OCI-LY1 (cell line): Measurements from ENCODE around the gene AKR7A3.
"Not testable (repeated sequence)": the region's sequence is repeated elsewhere in the genome, so short reads cannot be mapped to it uniquely, and the experiment has no call there.

Source experiments
- H2AFZ ChIP-seq: fragments of 200-600 bp; sonication (generic), shearing (Covaris generic); 2 replicates; pipeline ENCODE4 v1.6.0; 2014; ENCODE audit warnings: antibody characterized with exemption, mild to moderate bottlenecking, low read length
- H3F3A ChIP-seq: fragments of 200-600 bp; sonication (generic), shearing (Covaris generic); 2 replicates; pipeline ENCODE4 v1.6.0; 2014; ENCODE audit warnings: mild to moderate bottlenecking, antibody characterized with exemption, low read length, moderate library complexity; ENCODE audit not compliant: insufficient read depth
- H3K27ac ChIP-seq: fragments of 200-600 bp; sonication (generic); 2 replicates; pipeline ENCODE4 v1.5.1; 2014; ENCODE audit warnings: low read length, mixed run types, mild to moderate bottlenecking, low read depth; ENCODE audit not compliant: poor library complexity, severe bottlenecking
- H3K27me3 ChIP-seq: fragments of 200-600 bp; sonication (generic); 2 replicates; pipeline ENCODE4 v1.6.0; 2014; ENCODE audit warnings: antibody characterized with exemption, mild to moderate bottlenecking, low read length, moderate library complexity; ENCODE audit not compliant: insufficient read depth
- H3K36me3 ChIP-seq: fragments of 200-600 bp; sonication (generic); 2 replicates; pipeline ENCODE4 v1.6.1; 2014; ENCODE audit warnings: mild to moderate bottlenecking, antibody characterized with exemption, low read length, moderate library complexity, mixed read lengths; ENCODE audit not compliant: insufficient read depth
- H3K4me1 ChIP-seq: fragments of 200-600 bp; sonication (generic); 2 replicates; pipeline ENCODE4 v1.5.1; 2014; ENCODE audit warnings: mild to moderate bottlenecking, low read length, moderate library complexity; ENCODE audit not compliant: insufficient read depth, severe bottlenecking
- H3K4me2 ChIP-seq: fragments of 200-600 bp; sonication (generic), shearing (Covaris generic); 2 replicates; pipeline ENCODE4 v1.6.1; 2014; ENCODE audit warnings: low read length
- H3K4me3 ChIP-seq: fragments of 200-600 bp; sonication (generic); 2 replicates; pipeline ENCODE4 v1.5.1; 2014; ENCODE audit warnings: low read length, low read depth, mild to moderate bottlenecking, mixed read lengths; ENCODE audit not compliant: poor library complexity, severe bottlenecking
- H3K79me2 ChIP-seq: fragments of 200-600 bp; shearing (Covaris generic); 2 replicates; pipeline ENCODE4 v1.6.1; 2016; ENCODE audit warnings: mixed run types, low read length, mixed read lengths; ENCODE audit not compliant: insufficient read depth
- H3K9ac ChIP-seq: fragments of 200-600 bp; sonication (generic), shearing (Covaris generic); 2 replicates; pipeline ENCODE4 v1.6.1; 2014; ENCODE audit warnings: mild to moderate bottlenecking, low read length, mixed read lengths
- H3K9me2 ChIP-seq: fragments of 200-600 bp; sonication (generic), shearing (Covaris generic); 2 replicates; pipeline ENCODE4 v1.6.1; 2014; ENCODE audit warnings: low read depth, mild to moderate bottlenecking, low read length, mixed read lengths
- H3K9me3 ChIP-seq: fragments of 200-600 bp; shearing (Covaris generic); 2 replicates; pipeline ENCODE4 v1.6.1; 2014; ENCODE audit warnings: low read length, mixed read lengths
- H4K20me1 ChIP-seq: fragments of 200-600 bp; sonication (generic), shearing (Covaris generic); 2 replicates; pipeline ENCODE4 v1.6.0; 2016; ENCODE audit warnings: mild to moderate bottlenecking, low read length; ENCODE audit not compliant: insufficient read depth
- EZH2 ChIP-seq: fragments of 200-600 bp; sonication (generic), shearing (Covaris generic); IDR thresholded peaks from 2 replicates; pipeline ENCODE4 v1.8.0; 2017; ENCODE audit warnings: borderline replicate concordance, mixed run types, mild to moderate bottlenecking, antibody characterized with exemption, low read length, moderate library complexity, mixed read lengths
- TF ChIP-seq, protein P1 (sequence below): fragments of 200-600 bp; sonication (generic), shearing (Covaris generic); IDR thresholded peaks from 2 replicates; pipeline ENCODE4 v1.5.1; 2017; ENCODE audit warnings: mild to moderate bottlenecking, antibody characterized with exemption, low read length, moderate library complexity, mixed read lengths

The AKR7A3 gene

DNA sequence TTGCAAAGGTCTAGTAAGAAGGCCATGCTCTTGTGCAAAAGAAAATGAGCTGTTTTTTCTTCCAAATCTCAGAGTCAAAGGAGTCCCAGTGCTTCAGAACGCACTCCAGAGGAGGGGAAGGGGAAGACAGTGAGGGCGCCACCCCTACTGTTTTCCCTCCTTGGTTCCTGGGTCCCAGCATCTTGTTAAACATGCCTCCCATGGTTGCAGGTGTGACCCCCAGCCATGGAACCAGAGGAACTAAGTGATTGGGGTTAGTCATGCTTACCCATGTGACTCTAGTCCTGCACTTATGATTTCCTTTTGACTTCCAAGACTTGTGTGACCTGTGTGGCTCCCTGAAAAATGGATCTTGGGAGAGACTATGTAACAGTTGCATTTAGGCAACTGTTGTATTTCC is 6.1 kb upstream of the AKR7A3 start:
- Histone ChIP-seq H4K20me1 (no peaks in the 10 kb centered on the region), H3K27ac (no peak overlapping the region), H3K9ac (no peak overlapping the region), H3K4me2 (no peak overlapping the region), H3K36me3 (no peaks in the 10 kb centered on the region; the same call in 1 of the 2 replicates), H3K4me3 (no peak overlapping the region), H3K79me2 (no peaks in the 10 kb centered on the region), H3K9me3 (peaks cover 11% of the 10 kb centered on the region), H3K27me3 (no peaks in the 10 kb centered on the region), H3K9me2 (no peaks in the 10 kb centered on the region), H2AFZ (no peak overlapping the region), H3F3A (no peaks in the 10 kb centered on the region), H3K4me1 (no peaks in the 10 kb centered on the region)
- TF ChIP-seq, protein P1, sequence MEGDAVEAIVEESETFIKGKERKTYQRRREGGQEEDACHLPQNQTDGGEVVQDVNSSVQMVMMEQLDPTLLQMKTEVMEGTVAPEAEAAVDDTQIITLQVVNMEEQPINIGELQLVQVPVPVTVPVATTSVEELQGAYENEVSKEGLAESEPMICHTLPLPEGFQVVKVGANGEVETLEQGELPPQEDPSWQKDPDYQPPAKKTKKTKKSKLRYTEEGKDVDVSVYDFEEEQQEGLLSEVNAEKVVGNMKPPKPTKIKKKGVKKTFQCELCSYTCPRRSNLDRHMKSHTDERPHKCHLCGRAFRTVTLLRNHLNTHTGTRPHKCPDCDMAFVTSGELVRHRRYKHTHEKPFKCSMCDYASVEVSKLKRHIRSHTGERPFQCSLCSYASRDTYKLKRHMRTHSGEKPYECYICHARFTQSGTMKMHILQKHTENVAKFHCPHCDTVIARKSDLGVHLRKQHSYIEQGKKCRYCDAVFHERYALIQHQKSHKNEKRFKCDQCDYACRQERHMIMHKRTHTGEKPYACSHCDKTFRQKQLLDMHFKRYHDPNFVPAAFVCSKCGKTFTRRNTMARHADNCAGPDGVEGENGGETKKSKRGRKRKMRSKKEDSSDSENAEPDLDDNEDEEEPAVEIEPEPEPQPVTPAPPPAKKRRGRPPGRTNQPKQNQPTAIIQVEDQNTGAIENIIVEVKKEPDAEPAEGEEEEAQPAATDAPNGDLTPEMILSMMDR: no peak

DNA sequence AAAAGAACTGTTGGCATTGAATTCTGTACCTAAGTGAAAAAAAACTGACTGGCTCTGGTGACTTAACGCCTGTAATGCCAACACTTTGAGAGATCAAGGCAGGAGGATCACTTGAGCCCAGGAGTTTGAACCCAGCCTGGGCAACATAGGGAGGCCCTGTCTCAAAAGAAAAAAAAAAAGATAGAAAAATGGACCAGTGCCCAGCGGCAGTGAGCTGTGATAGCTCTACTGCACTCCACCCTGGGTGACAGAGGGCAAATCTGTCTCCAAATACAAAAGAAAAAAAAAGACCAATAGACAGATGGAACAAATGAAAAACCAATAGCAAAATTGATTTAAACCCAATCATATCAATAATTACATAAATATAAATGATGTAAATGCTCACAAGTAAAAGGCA is 674 bp upstream of the AKR7A3 start:
- Histone ChIP-seq H2AFZ (no peak overlapping the region), H3K9me3 (peaks cover under 1% of the 10 kb centered on the region), H3K4me2 (no peak overlapping the region), H3K4me3 (no peak overlapping the region), H3K4me1 (no peaks in the 10 kb centered on the region), H3K36me3 (no peaks in the 10 kb centered on the region; the same call in 1 of the 2 replicates), H4K20me1 (no peaks in the 10 kb centered on the region), H3K9me2 (no peaks in the 10 kb centered on the region), H3K79me2 (no peaks in the 10 kb centered on the region), H3K27ac (no peak overlapping the region), H3F3A (no peaks in the 10 kb centered on the region), H3K27me3 (no peaks in the 10 kb centered on the region), H3K9ac (no peak overlapping the region)
- TF ChIP-seq, protein P1: no peak
- no peak for TF ChIP-seq EZH2

DNA sequence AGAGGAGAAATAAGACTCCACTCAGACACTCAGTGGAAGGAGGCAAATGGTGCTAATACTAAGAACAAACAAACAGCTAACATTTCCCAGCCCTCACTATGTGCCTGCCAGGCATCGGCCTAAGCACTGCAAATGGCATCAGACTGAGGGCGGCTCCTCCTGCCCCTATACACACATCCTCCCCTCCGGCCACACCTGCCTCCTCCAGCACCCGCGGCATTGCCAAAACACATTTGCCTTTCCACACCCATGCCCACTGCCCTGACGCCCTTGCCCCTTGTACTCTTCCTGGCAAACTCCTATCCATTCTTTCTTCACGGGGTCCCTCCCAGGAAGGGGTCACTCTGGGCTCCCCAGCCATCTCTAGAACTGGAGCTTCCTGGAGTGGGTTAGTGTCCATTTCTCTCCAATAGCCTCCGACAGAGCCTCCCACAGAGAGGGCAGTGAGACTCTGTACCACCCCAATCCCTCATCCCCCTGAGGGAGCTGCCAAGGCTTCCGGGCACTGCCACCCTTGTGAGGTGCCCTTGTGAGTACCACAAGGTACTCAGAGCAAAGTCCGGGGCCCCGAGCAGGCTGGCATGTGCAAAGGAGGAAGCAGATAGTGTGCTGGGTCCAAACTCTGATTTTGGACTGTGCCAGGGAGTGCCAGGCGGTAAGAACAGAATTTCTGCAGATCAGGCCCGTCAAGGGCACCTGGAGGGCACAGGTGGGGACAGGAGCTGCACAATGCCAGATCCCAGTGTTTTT is 959 bp downstream of the AKR7A3 start:
- H3K9me3 ChIP-seq: no peaks in the 10 kb centered on the region
- H3K4me1 ChIP-seq: no peaks in the 10 kb centered on the region
- no peaks in the 10 kb centered on the region for H3K9me2 ChIP-seq
- H3K27me3 ChIP-seq: no peaks in the 10 kb centered on the region
- no peak overlapping the region for H2AFZ ChIP-seq
- no peak overlapping the region for H3K4me3 ChIP-seq
- no peaks in the 10 kb centered on the region for H4K20me1 ChIP-seq
- no peak overlapping the region for H3K27ac ChIP-seq
- TF ChIP-seq, protein P1: no peak
- no peak for TF ChIP-seq EZH2
- no peaks in the 10 kb centered on the region for H3K36me3 ChIP-seq
- H3K9ac ChIP-seq: no peak overlapping the region
- no peak overlapping the region for H3K4me2 ChIP-seq
- H3K79me2 ChIP-seq: no peaks in the 10 kb centered on the region
- no peaks in the 10 kb centered on the region for H3F3A ChIP-seq

DNA sequence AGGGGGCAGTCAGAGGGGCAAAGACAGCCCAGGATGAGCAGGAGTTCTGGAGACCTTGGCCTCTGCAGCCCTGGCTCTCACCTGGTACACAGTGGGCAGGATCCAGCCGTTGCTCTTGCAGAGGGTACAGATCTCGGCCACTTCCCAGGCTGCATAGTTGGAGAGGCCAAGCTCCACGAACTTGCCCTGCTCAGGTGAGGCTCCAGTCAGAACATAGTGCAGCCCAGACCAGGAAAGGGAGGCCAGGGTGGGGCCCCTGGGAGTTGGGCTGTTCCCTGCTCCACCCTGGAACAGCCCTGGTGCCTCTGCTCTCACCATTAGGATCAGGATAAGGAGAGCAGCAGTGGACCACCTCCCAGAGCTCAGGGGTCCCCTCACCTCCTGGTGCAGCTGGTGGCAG is 2.8 kb downstream of the AKR7A3 start:
- not testable (repeated sequence) for H3K4me1 ChIP-seq, H3K36me3 ChIP-seq, H3K4me2 ChIP-seq, H4K20me1 ChIP-seq, H3K9me2 ChIP-seq, H3K9ac ChIP-seq, H3F3A ChIP-seq, H3K9me3 ChIP-seq, H3K27me3 ChIP-seq, H2AFZ ChIP-seq, H3K79me2 ChIP-seq, H3K27ac ChIP-seq, H3K4me3 ChIP-seq

DNA sequence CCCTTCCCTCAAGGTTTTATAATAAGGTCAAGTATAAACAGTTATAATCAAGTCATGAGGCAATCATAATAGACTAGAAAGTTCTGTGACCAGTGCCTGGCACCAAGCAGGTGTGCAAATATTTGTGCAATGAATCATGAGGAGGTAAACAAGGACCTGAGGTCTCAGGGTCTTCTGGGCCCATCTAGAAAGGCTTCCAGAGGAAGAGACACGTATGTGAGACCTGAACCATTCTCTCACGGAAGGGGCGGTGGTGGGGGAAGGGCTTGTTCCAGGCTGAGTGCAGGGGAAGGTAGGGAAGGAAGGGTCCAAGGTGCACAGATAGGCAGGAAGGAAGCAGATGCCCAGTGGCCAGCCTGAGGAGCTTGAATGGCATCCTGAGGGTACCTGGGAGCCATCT is 3.2 kb downstream of the AKR7A3 start:
- H3K4me3 ChIP-seq, H3K4me1 ChIP-seq, H3F3A ChIP-seq, H3K27ac ChIP-seq, H3K36me3 ChIP-seq, H3K79me2 ChIP-seq, H3K9me2 ChIP-seq, H3K9ac ChIP-seq, H4K20me1 ChIP-seq, H3K9me3 ChIP-seq, H3K27me3 ChIP-seq, H2AFZ ChIP-seq, H3K4me2 ChIP-seq: not testable (repeated sequence)
